HT1080 (cell line): ENCODE data around the gene AICDA. TPM values are rescaled to one million over a fixed set of nuclear protein-coding genes. Genes with fewer than 3 reads are reported as not detected.
"Not testable (repeated sequence)": the region's sequence is repeated elsewhere in the genome, so short reads cannot be mapped to it uniquely, and the experiment has no call there.

Experiments
- DNase-seq: peaks from one replicate; pipeline ENCODE4 v3.0.0-alpha.2; 2015; ENCODE audit warnings: low read depth
- total RNA-seq: library from RNA; depleted of rRNA; stranded (reverse); fragments of >200 nt; shearing (Covaris generic); gene quantifications from 2 replicates; pipeline ENCODE4 v1.2.3, GENCODE V29; 2014

The AICDA gene
- total RNA-seq, 1 experiment from 2014 or later, result not detected

DNA sequence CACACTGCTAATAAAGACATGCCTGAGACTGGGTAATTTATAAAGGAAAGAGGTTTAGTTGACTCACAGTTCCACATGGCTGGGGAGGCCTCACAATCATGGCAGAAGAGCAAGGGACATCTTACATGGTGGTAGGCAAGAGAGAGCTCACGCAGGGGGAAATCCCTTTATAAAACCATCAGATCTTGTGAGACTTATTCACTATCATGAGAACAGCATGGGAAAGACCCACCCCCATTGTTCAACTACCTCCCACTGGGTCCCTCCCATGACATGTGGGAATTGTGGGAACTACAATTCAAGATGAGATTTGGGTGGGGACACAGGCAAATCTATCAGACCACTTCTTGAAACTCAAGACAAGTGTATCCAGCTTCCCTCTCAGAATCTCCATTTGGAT lies 1.2 kb upstream of the AICDA start:
- not testable (repeated sequence) for DNase-seq

DNA sequence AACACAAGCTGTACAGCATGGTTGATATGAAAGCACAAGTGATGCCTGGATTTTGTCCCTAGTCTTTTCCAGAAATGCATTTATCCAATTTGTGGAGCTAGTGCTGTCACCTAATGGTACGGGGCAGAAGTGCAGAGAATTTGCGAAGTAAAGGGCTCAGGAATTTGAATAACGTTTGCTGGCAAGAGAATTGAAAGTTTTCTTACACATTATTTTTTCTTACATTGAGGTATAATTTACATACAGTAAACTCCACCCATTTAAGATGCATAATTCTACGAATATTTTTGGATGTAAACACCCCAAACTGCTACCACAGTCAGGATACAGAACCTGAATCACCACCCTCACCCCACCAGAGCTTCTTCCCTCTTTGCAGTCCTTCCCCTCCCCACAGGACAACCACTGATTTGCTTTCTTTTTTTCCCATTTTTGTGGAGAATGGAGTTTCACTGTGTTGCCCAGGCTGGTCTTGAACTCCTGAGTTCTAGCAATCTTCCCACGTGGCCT lies 3.5 kb downstream of the AICDA start:
- DNase-seq, result peak; percentile 30

DNA sequence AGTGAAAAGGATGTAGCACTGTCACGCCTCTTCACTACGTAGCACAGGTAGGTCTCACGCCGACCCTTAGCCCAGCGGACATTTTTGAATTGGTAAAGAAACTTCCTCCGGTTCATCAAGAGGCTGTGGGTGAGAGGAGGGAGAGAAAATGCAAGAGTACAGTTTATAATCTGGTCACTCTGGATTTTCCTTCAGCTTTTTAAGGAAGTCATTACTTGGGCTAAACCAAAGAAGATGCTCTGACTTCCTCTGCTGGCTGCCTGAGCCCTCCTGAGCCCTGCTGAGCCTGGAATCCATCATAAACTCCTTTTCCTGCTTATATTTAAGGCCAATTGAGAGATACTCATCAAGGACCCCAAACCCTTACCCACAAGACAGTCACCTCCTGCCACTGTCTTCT lies 5.8 kb downstream of the AICDA start:
- no peak for DNase-seq

DNA sequence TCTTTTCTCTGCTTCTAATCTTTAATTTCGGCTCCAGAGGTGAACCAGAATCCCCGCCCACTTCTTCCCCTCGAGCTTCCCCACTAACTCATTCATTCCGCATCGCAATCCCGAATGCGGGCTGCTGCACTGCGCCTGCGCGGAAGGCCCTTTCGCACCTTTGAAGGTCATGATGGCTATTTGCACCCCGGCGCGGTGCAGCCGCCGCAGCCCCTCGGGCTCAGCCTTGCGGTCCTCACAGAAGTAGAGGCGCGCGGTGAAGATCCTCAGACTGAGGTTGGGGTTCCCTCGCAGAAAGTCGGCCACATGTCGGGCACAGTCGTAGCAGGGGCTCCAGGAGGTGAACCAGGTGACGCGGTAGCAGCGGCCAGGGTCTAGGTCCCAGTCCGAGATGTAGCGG lies 7.6 kb downstream of the AICDA start:
- no peak for DNase-seq

DNA sequence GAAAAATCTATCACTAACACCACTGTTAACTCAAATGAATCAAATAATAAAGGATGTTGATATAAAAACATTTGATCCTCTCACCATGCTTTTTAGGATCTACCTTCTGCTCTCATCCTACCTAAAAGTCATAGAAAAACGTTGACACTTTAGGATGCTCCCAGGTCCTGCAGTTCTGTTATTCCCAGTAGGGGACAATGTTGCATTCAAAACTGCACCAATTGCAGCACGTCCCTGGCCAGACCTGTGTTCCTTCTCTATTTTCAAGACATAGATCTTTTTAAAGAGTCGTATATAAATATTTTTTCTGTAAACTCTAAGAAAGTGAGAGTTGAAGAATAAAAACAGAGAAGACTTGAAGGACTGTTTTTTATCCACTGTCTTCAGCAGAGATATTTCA lies 8.8 kb downstream of the AICDA start:
- no peak for DNase-seq

DNA sequence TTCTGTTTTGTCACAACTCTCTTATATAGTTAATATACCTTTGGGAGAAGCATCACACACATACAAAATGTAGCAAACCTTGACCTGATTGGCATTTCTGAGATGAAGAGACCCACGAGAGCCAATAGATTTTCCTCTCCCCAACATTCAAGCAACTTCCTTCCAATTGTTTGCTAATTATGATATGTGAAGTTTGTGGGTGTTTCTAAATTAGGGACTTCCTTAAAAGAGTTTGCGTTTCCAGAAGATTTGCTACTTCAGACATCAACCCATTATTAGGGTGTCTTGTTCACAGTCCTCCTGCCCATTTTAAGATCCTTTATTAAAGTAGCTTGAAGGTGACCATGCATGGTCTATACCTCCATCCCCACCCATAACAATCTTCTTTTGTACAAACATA lies 9.4 kb downstream of the AICDA start:
- DNase-seq, result no peak

DNA sequence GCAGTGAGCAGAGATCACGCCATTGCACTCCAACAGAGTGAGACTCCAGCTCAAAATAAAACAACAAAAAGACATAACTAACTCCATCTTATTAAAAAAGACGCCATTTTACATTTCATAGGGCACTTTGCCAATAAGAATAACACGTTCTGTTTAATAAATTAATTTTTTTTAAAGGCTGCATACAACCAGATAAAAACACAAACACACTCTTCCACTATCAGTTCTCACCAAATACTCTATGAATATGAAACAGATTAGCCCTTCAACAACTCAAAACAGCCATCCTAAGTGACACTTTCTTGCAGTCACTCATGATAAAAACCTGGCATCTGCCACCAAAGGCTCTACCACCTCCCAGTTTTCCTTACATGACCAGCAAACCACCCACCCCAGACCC lies 16.1 kb downstream of the AICDA start:
- DNase-seq, result no peak

DNA sequence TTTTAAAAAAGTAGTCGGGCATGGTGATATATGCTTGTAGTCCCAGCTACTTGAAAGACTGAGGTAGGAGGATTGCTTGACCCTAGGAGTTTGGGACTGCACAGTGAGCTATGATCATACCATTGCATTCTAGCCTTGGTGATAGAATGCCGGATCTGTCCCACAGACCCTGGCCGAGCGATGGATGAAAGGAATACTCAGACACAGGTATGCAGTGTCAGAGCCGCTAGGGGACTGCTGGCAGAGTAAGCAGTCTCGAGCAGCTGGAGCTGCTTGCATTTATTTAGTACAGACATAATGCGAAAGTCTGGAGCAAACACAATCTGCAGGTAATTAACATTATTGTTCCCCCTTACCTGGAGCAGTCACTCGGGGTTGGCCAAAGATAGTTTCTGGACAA lies 18.6 kb downstream of the AICDA start:
- no peak for DNase-seq

DNA sequence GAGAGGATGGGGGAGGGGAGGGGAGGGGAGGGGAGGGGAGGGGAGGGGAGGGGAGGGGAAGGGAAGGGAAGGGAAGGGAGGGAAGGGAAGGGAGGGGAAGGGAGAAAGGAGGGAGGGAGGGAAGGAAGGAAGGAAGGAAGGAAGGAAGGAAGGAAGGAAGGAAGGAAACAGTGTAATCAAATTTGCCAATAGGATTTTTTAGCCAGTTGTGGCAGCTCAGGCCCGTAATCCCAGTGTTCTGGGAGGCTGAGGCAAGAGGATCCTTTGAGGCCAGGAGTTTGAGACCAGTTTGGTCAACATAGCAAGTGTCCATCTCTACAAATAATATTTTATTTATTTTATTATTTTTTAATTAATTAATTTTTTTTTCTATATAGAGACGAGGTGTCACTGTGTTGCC lies 19.4 kb downstream of the AICDA start:
- DNase-seq, result no peak

DNA sequence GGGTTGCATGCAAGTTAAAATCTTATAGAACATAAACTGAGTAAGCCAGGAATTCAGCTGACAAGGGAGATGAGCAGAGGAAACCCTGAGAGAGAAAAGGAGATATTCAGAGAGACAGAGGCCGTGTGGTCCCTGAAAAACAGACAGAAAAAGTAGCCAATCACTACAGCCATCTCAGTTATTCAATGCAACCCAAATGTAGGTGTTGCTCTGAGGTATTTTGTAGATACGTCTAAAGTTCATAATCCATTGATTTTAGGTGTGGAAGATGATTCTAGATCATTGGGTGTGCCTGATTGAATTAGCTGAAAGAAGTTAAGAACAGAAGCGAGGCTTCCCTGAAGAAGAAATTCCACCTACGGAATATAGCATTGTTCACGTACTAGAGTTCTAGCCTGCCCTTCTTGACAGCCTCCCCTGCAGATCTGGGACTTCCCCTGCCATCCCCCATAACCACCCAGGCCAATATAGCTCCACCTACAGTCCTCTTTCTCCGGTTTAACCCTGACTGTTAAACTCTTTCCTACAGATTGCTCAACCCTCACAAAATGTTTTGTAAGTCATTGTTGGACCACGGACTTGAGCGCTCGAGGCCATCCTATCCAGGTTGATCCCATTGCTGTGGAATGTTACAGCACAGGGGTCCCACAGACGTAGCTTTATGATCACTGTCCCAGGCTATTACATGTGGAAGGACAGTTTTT lies 21.7 kb downstream of the AICDA start:
- DNase-seq, result no peak

DNA sequence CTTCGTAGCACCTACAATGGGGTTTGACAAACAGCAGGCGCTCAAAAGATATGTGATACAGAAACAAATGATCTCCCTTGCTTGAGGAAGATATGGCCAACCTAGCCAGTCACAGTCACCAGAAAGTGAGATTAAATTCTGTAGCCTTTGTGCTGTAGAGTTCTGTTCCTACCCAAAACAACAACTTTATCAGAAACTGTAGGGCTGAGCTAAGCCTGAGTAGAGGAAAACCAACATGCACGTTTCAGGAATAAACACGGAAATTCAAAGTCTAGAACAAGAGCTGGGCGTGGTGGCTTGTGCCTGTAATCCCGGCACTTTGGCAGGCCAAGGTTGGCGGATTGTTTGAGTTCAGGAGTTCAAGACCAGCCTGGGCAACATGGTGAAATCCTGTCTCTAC lies 23.0 kb downstream of the AICDA start:
- no peak for DNase-seq

DNA sequence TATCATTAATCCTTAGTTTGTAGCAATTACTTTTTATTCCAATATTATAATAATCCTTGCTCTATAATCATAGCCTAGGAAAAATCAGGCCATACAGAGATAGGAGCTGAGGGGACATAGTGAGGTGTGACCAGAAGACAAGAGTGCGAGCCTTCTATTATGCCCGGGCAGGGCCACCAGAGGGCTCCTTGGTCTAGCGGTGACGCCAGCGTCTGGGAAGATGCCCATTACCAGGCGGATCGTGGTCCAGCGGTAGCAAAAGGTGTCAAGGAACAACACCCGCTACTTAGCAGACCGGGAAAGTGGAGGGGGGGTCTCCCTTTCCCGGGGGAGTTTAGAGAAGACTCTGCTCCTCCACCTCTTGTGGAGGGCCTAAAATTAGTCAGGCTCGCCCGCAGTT lies 28.2 kb downstream of the AICDA start:
- DNase-seq, result not testable (repeated sequence)

DNA sequence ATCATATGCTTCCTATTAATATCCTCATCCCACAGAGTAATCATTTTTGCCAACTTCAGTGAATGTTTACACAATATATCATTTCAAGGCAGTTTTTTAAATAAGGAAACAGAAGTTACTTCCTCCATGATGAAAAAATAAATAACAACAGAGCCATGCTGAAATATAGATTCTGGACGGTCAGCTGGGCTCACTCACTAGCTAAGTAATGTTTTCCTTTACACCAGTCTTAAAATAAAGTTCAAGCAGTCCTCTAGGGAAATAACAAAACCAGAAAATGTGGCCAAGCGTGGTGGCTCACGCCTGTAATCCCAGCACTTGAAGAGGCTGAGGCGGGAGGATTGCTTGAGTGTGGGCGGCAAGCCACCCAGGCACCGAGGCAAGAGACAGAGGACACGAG lies 28.7 kb downstream of the AICDA start:
- no peak for DNase-seq

DNA sequence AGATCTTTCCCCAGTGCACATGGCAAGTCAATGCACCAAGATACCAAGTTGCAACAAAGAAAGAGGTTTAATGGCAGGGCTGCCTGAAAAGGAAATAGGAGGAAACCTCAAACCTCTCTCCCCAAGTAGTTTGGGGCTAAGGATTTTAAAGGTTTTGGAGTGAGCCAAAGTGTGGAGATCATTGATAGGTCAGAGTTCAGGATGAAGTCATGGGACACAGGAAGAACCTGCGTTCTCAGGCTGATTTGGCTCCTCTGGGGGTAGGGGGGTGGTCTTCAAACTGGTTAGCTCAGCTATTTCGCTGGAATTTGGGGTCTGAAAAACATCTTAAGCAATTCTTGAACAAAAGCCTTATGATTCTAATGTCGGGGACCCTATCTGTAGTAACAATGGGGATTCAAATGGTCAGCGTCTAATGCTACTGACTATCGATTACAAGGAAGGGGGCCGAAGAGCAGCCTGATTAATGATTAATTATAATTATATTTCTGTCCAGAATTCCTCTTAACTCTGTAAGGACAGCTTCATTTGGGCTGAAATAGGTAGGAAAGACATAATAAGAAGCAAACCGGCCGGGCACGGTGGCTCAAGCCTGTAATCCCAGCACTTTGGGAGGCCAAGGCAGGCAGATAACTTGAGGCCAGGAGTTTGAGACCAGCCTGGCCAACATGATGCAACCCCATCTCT lies 31.4 kb downstream of the AICDA start:
- DNase-seq, result no peak

DNA sequence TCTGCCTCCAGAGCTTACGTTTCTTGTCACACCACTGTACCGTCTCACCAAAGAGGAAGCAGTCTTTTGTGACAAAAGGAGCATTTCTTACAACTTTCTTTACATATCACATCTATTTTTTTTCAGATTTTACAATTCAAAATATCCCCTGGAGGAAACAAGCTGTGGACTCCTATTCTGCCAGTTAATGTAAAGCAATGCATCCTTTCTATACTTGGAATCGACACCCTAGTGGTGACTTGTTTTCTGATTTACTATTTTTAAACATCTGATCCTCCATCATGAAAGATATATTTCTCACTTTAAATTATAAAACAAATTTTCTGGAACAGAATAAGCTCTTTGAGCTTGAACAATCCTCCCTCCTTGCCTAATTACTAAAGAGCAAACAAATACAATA lies 34.8 kb downstream of the AICDA start:
- no peak for DNase-seq

DNA sequence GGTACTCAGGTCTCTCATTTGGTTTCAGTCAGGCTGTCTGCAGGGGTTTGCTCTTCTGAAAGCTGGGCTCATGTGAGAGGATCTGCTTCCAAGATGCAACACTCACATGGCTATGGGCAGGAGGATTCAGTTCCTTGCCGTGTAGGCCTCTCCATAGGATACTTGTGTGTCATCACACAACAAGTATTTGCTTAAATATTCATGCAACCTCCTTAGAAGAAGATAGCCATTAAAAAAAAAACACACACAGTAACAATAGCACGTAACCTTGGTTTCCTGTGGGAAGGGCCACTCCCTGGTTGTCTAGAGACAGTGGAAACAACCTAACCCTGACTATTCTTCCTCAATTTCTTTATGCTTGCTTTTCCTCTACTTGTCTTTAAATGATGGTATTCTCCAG lies 40.2 kb downstream of the AICDA start:
- DNase-seq, result no peak

DNA sequence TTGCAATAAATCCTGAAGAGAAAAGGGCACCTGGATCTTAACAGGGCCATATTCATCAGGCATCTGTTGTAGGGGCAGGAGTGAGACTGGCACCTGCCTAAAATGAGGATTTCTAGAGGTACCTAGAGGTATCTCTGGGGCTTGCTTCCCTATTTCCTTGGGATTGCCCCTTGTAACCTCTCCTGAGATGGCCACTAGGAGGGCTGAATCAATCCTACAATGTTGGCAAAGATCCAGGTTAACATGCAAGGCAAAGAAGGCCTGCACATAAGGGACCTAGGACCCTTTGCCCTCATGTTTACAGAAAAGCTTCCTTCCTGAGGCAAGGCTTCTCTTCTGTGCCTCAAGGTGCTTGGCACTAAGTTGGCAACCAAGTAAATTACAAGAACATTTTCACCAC lies 46.1 kb downstream of the AICDA start:
- no peak for DNase-seq

DNA sequence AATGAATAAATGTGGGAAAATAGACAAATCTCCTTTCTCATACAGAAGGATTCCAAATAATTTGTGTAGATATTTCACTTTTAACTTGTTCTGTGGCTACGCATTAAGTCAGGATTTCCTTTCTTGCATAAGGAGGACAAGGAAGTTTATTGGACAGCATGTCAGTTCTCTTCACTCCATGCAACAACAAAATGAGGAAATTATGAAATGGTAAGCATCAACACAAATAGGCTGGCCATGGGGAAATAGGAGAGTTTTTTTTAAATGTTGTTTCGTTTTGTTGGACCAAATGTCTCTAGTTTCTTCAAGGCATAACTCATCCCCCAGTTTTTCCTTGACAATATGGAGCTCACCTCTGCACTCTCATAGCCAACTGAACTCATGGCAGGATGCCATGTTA lies 46.6 kb downstream of the AICDA start:
- not testable (repeated sequence) for DNase-seq

DNA sequence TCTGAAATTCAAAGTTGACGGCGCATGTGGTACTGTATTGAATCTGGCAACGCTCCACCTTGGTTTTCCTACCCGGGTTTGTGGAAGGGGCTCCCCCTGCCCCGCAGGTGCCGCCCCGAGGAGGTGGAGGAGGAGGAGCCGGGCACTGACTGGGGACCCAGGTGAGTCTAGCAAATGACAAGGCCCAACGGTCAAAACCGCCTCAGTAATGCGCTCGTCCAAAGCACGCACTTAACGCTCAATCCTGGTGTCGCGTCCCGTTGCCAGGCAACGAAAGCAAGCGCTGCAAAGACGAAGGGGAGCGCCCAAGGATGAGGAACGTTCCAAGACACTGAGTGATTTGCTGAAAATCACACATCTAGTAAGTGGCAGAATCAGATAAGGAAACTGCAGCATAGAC lies 48.0 kb downstream of the AICDA start:
- DNase-seq, result no peak

DNA sequence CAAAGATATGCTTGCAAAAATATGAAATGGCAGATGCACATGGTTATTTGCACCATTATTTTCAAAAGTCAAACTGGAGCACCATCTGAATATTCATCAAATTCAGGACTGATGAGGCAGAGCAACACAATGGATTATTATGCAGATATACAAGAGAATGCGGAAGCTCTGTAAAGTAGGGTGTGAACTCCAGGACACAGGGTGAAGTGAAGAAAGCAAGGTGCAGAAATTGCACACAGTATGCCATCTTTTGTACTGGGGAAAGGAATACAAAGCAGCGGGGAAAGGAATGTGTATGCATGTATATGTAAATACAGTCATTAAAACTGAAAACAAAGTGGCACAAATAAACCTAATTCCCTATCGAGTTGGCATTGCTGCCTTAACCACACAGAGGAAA lies 49.3 kb downstream of the AICDA start:
- no peak for DNase-seq

DNA sequence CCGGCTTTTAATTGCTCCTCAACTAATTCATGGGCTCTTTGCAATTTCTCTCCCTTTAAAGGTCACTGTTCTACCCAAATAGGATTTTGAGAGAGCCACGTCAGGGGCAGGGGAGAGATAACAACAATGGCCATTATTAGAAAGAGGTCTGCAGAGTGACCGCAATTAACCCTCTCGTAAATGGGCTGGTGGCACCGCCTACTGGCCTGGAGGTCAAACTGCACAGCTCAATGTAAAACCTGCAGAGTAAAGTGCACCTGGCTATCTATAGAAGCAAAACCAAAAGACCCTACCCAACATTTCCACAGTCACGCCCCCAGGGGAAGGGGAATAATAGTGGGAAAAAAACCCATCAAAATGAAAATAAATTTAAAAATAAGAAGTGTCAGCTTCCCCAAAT lies 50.3 kb downstream of the AICDA start:
- DNase-seq, result peak; percentile 14

DNA sequence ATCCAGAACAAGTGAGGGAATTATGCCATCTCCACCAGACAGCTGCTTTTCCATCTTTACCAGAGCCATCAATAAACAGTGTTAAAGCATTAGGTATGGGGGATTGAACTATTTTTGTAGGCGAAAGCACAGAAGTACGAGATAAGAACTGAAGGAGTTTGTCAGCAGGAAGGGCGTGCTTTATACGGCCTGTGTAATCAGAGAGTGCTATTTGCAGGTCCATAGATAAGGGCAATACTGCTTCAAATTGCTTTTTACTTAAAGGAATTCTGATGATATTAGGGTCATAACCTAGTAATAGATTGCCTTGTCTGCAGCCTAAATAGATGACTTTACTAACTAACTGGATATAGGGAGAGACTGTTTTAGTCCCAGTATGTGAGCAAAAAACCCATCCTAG lies 51.6 kb downstream of the AICDA start:
- DNase-seq, result no peak

DNA sequence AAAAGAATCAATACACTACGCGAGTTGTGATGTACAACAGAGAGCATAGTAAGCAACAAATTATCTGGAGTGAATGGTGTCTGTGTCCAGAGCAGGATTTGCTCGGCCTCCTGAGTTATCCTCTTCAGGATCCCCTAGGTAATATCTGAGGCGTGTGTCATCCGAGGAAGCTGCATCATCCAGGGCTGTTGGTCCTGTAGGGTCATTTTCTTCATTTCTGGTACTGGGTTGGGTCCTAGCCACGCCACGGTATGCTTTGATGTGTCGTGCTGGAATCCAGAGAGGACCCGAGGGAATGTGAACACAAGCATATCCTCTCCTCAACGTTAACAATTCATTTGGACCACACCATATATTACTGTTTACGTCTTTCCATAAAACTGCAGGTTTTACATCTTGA lies 53.0 kb downstream of the AICDA start:
- no peak for DNase-seq
